NT2/D1 (cell line): ENCODE measurements around the gene CDH4.
"Not testable (repeated sequence)": the region's sequence is repeated elsewhere in the genome, so short reads cannot be mapped to it uniquely, and the experiment has no call there.

Experiments used
- DNase-seq: peaks from one replicate; pipeline ENCODE4 v3.0.0-alpha.2; 2011; ENCODE audit warnings: low read depth, low spot score
- H3K27me3 ChIP-seq: 2 replicates; pipeline ENCODE4 v1.6.0; 2011; ENCODE audit warnings: mild to moderate bottlenecking; ENCODE audit not compliant: insufficient read length, insufficient read depth
- H3K36me3 ChIP-seq: 2 replicates; pipeline ENCODE4 v1.6.1; 2011; ENCODE audit warnings: mild to moderate bottlenecking, low read length, mixed read lengths; ENCODE audit not compliant: insufficient read depth, insufficient read length
- H3K4me1 ChIP-seq: 2 replicates; pipeline ENCODE4 v1.5.1; 2011; ENCODE audit not compliant: insufficient read depth, insufficient read length
- H3K4me3 ChIP-seq: 2 replicates; pipeline ENCODE4 v1.5.1; 2011; ENCODE audit warnings: low read depth; ENCODE audit not compliant: insufficient read length
- H3K9ac ChIP-seq: 2 replicates; pipeline ENCODE4 v1.6.0; 2011; ENCODE audit warnings: low read depth; ENCODE audit not compliant: insufficient read length
- H3K9me3 ChIP-seq: 2 replicates; pipeline ENCODE4 v1.5.1; 2011; ENCODE audit warnings: mild to moderate bottlenecking, low read length; ENCODE audit not compliant: insufficient read depth
- SUZ12 ChIP-seq: IDR thresholded peaks from 2 replicates; pipeline ENCODE4 v1.6.1; 2011; ENCODE audit not compliant: insufficient read length, insufficient read depth; ENCODE audit errors: extremely low read depth
- YY1 ChIP-seq: IDR thresholded peaks from 2 replicates; pipeline ENCODE4 v1.6.1; 2011; ENCODE audit not compliant: insufficient read length, insufficient read depth
- ZNF274 ChIP-seq: IDR thresholded peaks from 2 replicates; pipeline ENCODE4 v1.6.1; 2011; ENCODE audit warnings: mild to moderate bottlenecking, low read depth, low read length

The CDH4 gene

GRCh38 chr20:61979701-61980635 is 727.9 kb downstream of the CDH4 start:
- Histone ChIP-seq H3K4me1 (peaks cover 6% of the 10 kb centered on the region), H3K27me3 (no peaks in the 10 kb centered on the region), H3K36me3 (peaks cover 49% of the 10 kb centered on the region), H3K9me3 (no peaks in the 10 kb centered on the region), H3K4me3 (no peak overlapping the region), H3K9ac (no peak overlapping the region)
- no peak for TF ChIP-seq SUZ12
- no peak for TF ChIP-seq ZNF274
- TF ChIP-seq YY1, result no peak
- DNase-seq, result no peak

- no peak for DNase-seq
- TF ChIP-seq SUZ12 (no peak), ZNF274 (no peak), YY1 (no peak)
- peaks cover 6% of the 10 kb centered on the region for H3K4me1 ChIP-seq
- no peaks in the 10 kb centered on the region for H3K9me3 ChIP-seq
- no peaks in the 10 kb centered on the region for H3K27me3 ChIP-seq
- no peak overlapping the region for H3K4me3 ChIP-seq
- peak overlapping the region; percentile 1 for H3K9ac ChIP-seq
- H3K36me3 ChIP-seq, result peaks cover 55% of the 10 kb centered on the region
These were observed 728.9 kb downstream of the CDH4 start for GRCh38 chr20:61980647-61981583.

DNA sequence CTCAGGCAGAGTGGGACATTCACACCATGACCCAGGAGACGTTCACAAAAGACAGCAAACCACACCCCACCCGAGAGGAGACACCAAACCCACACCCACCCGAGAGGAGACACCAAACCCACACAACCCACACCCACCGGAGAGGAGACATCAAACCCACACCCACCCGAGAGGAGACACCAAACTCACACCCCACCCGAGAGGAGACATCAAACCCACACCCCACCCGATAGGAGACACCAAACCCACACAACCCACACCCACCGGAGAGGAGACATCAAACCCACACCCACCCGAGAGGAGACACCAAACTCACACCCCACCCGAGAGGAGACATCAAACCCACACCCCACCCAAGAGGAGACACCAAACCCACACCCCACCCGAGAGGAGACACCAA is 729.6 kb downstream of the CDH4 start:
- not testable (repeated sequence) for H3K4me1 ChIP-seq, H3K9me3 ChIP-seq, H3K9ac ChIP-seq, H3K4me3 ChIP-seq, H3K27me3 ChIP-seq, DNase-seq
- peaks cover 52% of the 10 kb centered on the region for H3K36me3 ChIP-seq

DNA sequence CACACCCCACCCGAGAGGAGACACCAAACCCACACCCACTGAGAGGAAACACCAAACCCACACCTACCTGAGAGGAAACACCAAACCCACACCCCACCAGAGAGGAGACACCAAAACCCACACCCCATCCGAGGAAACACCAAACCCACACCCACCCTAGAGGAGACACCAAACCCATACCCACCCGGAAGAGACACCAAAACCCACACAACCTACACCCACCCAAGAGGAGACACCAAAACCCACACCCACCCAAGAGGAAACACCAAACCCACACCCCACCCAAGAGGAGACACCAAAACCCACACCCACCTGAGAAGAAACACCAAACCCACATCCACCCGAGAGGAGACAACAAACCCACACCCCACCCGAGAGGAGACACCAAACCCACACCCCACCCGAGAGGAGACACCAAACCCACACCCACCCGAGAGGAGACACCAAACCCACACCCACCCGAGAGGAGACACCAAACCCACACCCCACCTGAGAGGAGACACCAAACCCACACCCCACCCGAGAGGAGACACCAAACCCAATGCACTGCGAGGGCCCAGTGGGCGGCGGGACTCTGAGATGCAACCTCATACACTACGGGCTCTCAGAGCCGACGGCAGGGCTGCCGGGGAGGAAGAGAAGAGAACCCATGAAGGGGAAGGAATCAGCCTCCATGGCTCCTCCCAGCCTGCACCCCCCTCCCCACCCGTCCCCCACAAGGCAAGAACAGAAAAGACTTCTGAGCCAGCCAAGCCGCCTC is 730.3 kb downstream of the CDH4 start:
- TF ChIP-seq SUZ12 (no peak), YY1 (no peak), ZNF274 (no peak)
- Histone ChIP-seq H3K36me3 (peaks cover 53% of the 10 kb centered on the region), H3K9me3 (no peaks in the 10 kb centered on the region), H3K9ac (no peak overlapping the region), H3K27me3 (no peaks in the 10 kb centered on the region), H3K4me3 (no peak overlapping the region), H3K4me1 (no peaks in the 10 kb centered on the region)
- DNase-seq, result no peak

- TF ChIP-seq ZNF274 (no peak), YY1 (no peak), SUZ12 (no peak)
- H3K4me1 ChIP-seq, result no peaks in the 10 kb centered on the region
- H3K9me3 ChIP-seq, result no peaks in the 10 kb centered on the region
- peaks cover 56% of the 10 kb centered on the region for H3K36me3 ChIP-seq
- H3K9ac ChIP-seq, result no peak overlapping the region
- no peak for DNase-seq
- no peak overlapping the region for H3K4me3 ChIP-seq
- no peaks in the 10 kb centered on the region for H3K27me3 ChIP-seq
These were observed 730.9 kb downstream of the CDH4 start for GRCh38 chr20:61982951-61983315.

DNA sequence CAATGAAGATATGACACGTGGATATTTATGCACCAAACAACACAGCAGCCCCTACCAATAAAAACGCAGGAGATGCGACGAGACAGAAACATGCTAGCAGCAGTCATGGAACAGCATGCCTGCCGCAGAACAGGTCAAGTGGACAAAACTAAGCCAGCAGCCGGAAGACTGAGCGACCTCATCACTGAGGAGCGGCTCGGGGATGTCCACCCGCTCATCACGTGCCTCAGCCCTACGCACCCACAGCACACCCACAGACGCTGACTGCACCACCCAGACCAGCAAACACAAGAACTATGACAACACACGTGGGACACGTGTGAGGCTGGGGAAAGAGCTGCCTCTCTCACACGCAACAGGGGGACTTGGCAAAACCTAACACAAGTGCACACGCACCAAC is 731.9 kb downstream of the CDH4 start:
- H3K9ac ChIP-seq, result no peak overlapping the region
- no peaks in the 10 kb centered on the region for H3K9me3 ChIP-seq
- no peak for DNase-seq
- H3K4me3 ChIP-seq, result no peak overlapping the region
- H3K27me3 ChIP-seq, result no peaks in the 10 kb centered on the region
- TF ChIP-seq YY1 (no peak), ZNF274 (no peak), SUZ12 (no peak)
- no peaks in the 10 kb centered on the region for H3K4me1 ChIP-seq
- peaks cover 65% of the 10 kb centered on the region for H3K36me3 ChIP-seq

GRCh38 chr20:61984431-61984830 is 732.4 kb downstream of the CDH4 start:
- not testable (repeated sequence) for H3K4me1 ChIP-seq, H3K27me3 ChIP-seq, DNase-seq, H3K9me3 ChIP-seq, H3K4me3 ChIP-seq, H3K9ac ChIP-seq
- H3K36me3 ChIP-seq, result peaks cover 69% of the 10 kb centered on the region
